HG02798 (cell line): Measurements from ENCODE around the gene TOX3.

ENCODE experiments used
- ATAC-seq: cut with Tn5 transposase; IDR thresholded peaks from one replicate; pipeline ENCODE4 v1.9.1; 2021; ENCODE audit warnings: mild to moderate bottlenecking; ENCODE audit not compliant: unreplicated experiment, poor library complexity

TOX3 gene

DNA sequence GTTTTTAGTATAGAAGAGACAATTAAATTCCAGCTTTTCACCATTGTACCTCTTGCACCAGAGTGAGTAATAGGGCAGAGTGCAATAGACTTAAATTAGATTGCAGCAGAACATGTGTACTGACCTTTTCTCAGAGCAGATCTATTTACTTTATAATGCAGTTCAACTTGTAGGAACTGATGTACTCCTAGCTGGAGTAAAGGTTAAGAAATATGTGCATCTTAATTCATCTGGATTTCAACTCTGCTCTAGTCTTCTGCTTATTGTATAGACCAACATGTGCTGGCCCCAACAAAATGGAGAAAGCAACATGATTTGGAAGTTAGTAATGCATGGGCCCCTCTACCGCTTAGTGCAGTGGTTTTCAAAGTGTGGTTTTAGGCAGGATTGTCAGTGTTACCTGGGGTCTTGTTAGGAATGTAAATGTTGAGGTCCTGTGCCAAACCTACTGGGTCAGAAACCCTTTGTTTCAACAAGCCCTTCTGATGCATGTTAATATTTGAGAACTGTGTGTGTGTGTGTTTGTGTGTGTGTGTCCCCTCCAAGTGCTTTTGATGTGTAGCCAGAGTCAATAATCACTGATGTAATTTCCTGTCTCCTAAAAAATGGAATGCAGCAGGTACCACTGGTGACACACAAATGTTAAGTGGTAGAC is 138.6 kb downstream of the TOX3 start:
- no peak for ATAC-seq

DNA sequence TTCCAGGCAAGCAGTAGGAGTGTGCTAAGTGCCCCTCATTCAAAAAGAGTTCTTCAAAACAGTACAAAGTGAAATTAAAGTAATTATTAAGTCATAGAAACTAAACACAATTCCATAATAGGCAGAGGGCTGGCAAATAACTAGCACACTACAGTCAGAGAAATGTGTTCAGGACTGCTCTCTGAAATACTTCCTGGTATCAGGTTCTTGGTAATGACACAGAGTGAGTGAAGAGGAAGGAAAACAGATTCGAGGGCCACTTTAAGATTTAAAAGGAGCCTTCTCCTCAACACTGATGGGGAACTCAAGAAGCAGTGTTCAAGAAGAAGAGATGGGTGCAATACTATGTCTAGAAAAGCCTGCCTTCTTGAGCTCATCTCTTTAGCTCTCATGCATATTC is 139.2 kb downstream of the TOX3 start:
- ATAC-seq, result no peak

- ATAC-seq, result no peak
These were observed 141.5 kb downstream of the TOX3 start for GRCh38 chr16:52405441-52405840.

GRCh38 chr16:52404546-52404945 is 142.4 kb downstream of the TOX3 start:
- no peak for ATAC-seq

DNA sequence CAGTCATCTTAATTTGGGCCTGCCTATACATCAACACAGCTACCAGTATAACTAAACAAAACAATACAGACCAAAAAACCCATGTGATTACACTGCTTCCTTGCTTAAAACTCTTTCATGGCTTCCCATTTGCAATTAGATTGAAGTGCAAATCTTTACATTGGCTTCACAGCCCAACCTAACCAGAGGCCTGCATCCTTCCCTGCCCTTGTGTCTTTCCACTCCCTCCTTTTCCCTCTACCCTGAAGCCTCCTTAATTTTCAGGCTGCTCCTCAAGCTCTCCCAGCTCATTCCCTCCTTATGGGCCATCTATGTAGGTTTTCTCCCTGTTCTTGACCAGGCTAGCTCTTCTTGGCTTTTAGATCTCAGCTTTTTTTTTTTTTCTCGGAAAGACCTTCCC is 147.8 kb downstream of the TOX3 start:
- ATAC-seq, result no peak

DNA sequence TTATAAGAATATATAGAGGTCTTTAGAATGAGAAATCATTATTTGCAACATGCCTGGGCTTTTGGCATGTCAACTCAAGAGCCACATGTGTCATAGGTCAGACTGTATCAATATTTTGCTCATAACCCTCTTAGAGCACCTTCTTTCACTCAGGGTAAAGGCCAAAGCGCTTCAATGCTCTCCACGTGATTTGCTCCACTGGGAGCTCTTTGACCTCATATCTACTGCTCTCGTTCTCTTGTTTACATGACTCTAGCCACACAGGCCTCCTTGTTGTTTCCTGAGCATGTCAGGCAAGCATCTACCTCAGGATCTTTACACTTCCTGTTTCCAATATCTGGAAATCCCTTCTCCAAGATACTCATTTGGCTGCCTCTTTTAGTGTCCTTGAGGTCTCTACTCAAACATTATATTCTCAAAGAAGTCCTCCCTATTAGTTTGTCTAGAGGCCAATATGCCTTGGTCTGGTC is 148.4 kb downstream of the TOX3 start:
- ATAC-seq, result no peak

GRCh38 chr16:52398021-52398420 is 148.9 kb downstream of the TOX3 start:
- ATAC-seq, result no peak

DNA sequence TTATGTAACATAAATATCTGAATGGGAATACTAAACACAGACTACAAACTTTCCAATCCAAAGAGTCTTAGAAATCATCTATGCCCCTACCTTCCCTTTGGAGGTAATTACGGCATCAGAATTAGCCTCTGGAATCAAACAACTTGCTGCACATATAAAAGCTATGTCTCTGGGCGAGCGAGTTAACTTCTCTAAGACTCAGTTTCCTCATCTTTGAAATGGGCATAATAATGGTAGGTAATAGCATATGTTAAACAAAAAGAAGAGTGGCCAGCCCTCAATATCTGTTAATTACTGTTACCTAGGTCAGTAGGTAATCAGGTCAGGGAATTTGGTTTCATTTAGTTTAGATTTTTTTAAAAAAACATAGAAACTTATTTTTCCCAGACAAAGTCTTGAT is 153.5 kb downstream of the TOX3 start:
- no peak for ATAC-seq

DNA sequence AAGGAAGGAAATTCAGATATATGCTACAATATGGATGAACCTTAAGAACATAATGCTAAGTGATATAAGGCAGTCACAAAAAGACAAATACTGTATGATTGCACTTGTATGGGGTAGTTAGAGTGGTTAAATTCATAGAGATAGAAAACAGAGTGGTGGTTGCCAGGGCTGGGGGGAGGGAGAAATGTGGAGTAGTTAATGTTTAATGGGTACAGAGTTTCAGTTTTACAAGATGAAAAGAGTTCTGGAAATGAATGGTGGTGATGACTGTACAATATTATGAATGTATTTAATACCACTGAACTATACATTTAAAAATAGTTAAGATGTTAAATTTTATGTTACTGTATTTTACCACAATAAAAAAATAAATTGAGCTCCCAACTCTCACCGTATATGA is 157.9 kb downstream of the TOX3 start:
- ATAC-seq, result no peak
